GM18511 (cell line): ENCODE measurements around the gene KDM2B.
A peak's percentile ranks its signal among the peaks of the same experiment; 100 is the strongest.

Source experiments
- ATAC-seq: cut with Tn5 transposase; IDR thresholded peaks from one replicate; pipeline ENCODE4 v1.9.1; 2021; ENCODE audit warnings: mild to moderate bottlenecking, moderate library complexity; ENCODE audit not compliant: unreplicated experiment

The KDM2B gene

GRCh38 chr12:121532503-121533393 lies 48.1 kb downstream of the KDM2B start:
- no peak for ATAC-seq

- ATAC-seq: no peak
These were observed 49.5 kb downstream of the KDM2B start for GRCh38 chr12:121531356-121531750.

- no peak for ATAC-seq
These were observed 50.0 kb downstream of the KDM2B start for GRCh38 chr12:121530600-121531355.

- no peak for ATAC-seq
These were observed 51.6 kb downstream of the KDM2B start for GRCh38 chr12:121529184-121529583.

GRCh38 chr12:121525411-121525810 lies 55.4 kb downstream of the KDM2B start:
- ATAC-seq: no peak

- ATAC-seq: peak; percentile 10
These were observed 56.5 kb downstream of the KDM2B start for GRCh38 chr12:121524196-121524916.

- peak; percentile 69 for ATAC-seq
These were observed 57.1 kb downstream of the KDM2B start for GRCh38 chr12:121523741-121524140.

- peak; percentile 41 for ATAC-seq
These were observed 57.9 kb downstream of the KDM2B start for GRCh38 chr12:121522971-121523370.

GRCh38 chr12:121520586-121521086 lies 60.2 kb downstream of the KDM2B start:
- no peak for ATAC-seq

GRCh38 chr12:121520119-121520518 lies 60.7 kb downstream of the KDM2B start:
- no peak for ATAC-seq

GRCh38 chr12:121519227-121519626 lies 61.6 kb downstream of the KDM2B start:
- no peak for ATAC-seq

- no peak for ATAC-seq
These were observed 62.2 kb downstream of the KDM2B start for GRCh38 chr12:121518656-121519055.

GRCh38 chr12:121516437-121517011 lies 64.3 kb downstream of the KDM2B start:
- no peak for ATAC-seq

GRCh38 chr12:121515615-121516014 lies 65.2 kb downstream of the KDM2B start:
- ATAC-seq: no peak

- peak; percentile 55 for ATAC-seq
These were observed 66.6 kb downstream of the KDM2B start for GRCh38 chr12:121514184-121514742.

GRCh38 chr12:121513464-121514183 lies 67.2 kb downstream of the KDM2B start:
- peak; percentile 78 for ATAC-seq

GRCh38 chr12:121512561-121512960 lies 68.3 kb downstream of the KDM2B start:
- no peak for ATAC-seq

- ATAC-seq: no peak
These were observed 68.9 kb downstream of the KDM2B start for GRCh38 chr12:121511916-121512315.

- no peak for ATAC-seq
These were observed 71.5 kb downstream of the KDM2B start for GRCh38 chr12:121509339-121509738.

GRCh38 chr12:121508533-121508932 lies 72.3 kb downstream of the KDM2B start:
- no peak for ATAC-seq
